Breast epithelium (tissue), 3 donors: ENCODE measurements around the gene SEMA4D.

Source experiments
- POLR2A ChIP-seq: fragments of 450-650 bp; IDR thresholded peaks from one replicate; pipeline ENCODE4 v1.6.1; 2016; ENCODE audit warnings: antibody characterized with exemption, mild to moderate bottlenecking, moderate library complexity
- POLR2AphosphoS5 ChIP-seq, 3 donors: sonication (generic); formaldehyde crosslinking; IDR thresholded peaks; one replicate each; pipeline ENCODE4 v1.6.1; 2017; ENCODE audit warnings: antibody characterized with exemption in 3 of 3
- TF ChIP-seq, protein P1 (sequence below), 3 donors: fragments of 450-650 bp; IDR thresholded peaks; one replicate each; pipeline ENCODE4 v1.5.1; 2016 to 2017; ENCODE audit warnings: antibody characterized with exemption in 3 of 3, mild to moderate bottlenecking in 3 of 3, moderate library complexity in 3 of 3

DNA sequence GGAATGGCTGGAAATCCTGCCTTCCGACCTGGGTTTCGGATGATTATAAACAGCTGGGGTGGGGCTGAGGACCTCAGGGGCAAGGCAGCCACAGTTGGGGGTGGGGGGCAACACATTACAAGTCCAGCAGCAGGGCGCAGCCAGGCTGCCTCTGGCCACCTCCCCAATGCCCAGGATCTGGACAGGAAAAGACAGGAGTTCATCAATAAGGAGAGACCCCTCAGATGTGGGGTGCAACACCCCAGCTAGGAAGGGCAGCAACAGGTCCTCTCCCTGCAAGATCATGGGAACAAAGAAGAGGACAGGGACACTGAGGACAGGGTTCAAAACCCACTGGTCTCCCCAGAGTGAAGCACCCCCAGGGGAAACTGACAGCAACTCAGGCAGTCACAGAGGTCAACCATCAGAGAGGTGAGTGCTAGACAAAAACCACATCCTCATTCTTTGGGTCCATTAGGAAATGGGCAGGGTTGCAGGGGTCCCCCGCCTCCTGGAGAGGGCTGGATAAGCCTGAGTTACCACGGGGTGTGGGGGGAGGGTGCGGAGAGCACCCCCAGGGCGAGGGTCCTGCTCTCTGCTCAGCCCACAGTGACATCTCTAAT is 33.5 kb downstream of the SEMA4D start:
- TF ChIP-seq, protein P1, sequence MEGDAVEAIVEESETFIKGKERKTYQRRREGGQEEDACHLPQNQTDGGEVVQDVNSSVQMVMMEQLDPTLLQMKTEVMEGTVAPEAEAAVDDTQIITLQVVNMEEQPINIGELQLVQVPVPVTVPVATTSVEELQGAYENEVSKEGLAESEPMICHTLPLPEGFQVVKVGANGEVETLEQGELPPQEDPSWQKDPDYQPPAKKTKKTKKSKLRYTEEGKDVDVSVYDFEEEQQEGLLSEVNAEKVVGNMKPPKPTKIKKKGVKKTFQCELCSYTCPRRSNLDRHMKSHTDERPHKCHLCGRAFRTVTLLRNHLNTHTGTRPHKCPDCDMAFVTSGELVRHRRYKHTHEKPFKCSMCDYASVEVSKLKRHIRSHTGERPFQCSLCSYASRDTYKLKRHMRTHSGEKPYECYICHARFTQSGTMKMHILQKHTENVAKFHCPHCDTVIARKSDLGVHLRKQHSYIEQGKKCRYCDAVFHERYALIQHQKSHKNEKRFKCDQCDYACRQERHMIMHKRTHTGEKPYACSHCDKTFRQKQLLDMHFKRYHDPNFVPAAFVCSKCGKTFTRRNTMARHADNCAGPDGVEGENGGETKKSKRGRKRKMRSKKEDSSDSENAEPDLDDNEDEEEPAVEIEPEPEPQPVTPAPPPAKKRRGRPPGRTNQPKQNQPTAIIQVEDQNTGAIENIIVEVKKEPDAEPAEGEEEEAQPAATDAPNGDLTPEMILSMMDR (IDR thresholded peaks at IDR 0.05), result no peak
- TF ChIP-seq POLR2A (no peak), POLR2AphosphoS5 (IDR thresholded peaks at IDR 0.05) (no peak)
